Measurements from ENCODE around the gene LINS1. TPM values are rescaled to one million over a fixed set of nuclear protein-coding genes. Genes with fewer than 3 reads are reported as not detected.

LINS1 gene
- total RNA-seq, 2 donors from 2014 or later = 15.5 to 32.3 TPM

DNA sequence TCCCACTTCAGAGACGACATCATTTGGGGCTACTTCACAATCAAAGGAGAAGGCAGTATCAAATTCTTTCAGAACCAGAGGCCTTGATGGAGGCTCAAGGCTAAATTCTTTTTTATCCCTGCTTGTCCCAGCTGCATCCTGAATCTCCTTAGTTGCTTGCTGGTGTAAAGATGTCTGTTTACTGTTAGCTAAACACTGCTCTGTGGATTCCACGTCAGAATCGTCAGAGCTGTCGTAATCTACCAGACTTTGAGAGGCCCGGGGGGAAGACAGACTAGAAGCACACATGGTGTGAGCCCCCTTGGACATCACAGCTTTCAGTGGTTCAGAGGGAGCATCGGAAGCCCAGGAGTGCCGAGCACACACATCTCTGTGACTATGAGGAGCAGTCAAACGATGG is 32.6 kb downstream of the LINS1 start:
- Histone ChIP-seq H3K27ac (no peak overlapping the region), H3K4me1 (replicated peaks) (no peaks in the 10 kb centered on the region), H3K36me3 (no peaks in the 10 kb centered on the region), H3K9me3 (no peaks in the 10 kb centered on the region), H3K27me3 (replicated peaks; ENCODE audit: insufficient read depth) (no peaks in the 10 kb centered on the region), H3K4me3 (no peak overlapping the region)
- intact Hi-C loops (cut with DNase I) = no loop called here
- DNase-seq (ENCODE audit: low spot score) = no peak
- TF ChIP-seq POLR2A (IDR thresholded peaks at IDR 0.05) (no peak), POLR2AphosphoS5 (IDR thresholded peaks at IDR 0.05) (no peak), CTCF (IDR thresholded peaks at IDR 0.05) (no peak)
- 78% methylated on average over 8 of the region's 8 CpGs for WGBS

GRCh38 chr15:100566850-100567628 is 34.9 kb downstream of the LINS1 start:
- 94% methylated on average over 6 of the region's 6 CpGs for WGBS
- TF ChIP-seq POLR2AphosphoS5 (IDR thresholded peaks at IDR 0.05) (no peak), POLR2A (IDR thresholded peaks at IDR 0.05) (no peak), CTCF (IDR thresholded peaks at IDR 0.05) (no peak)
- intact Hi-C loops (cut with DNase I) = no loop called here

GRCh38 chr15:100565591-100565990 is 36.4 kb downstream of the LINS1 start:
- TF ChIP-seq POLR2A (IDR thresholded peaks at IDR 0.05) (no peak), CTCF (IDR thresholded peaks at IDR 0.05) (no peak), POLR2AphosphoS5 (IDR thresholded peaks at IDR 0.05) (peak; percentile 85)
- DNase-seq (ENCODE audit: low spot score) = peak; percentile 62
- Histone ChIP-seq H3K27ac (peak overlapping the region in 1 of 2 donors; percentile 59), H3K36me3 (no peaks in the 10 kb centered on the region), H3K4me1 (replicated peaks) (no peaks in the 10 kb centered on the region), H3K9me3 (no peaks in the 10 kb centered on the region), H3K4me3 (no peak overlapping the region), H3K27me3 (replicated peaks; ENCODE audit: insufficient read depth) (no peaks in the 10 kb centered on the region)
- intact Hi-C loops (cut with DNase I) = no loop called here
- WGBS = 63% methylated on average over 3 of the region's 3 CpGs

More at GRCh38 chr15:100566850-100567628, 34.9 kb downstream of the LINS1 start:
- Histone ChIP-seq H3K36me3 (no peaks in the 10 kb centered on the region), H3K4me3 (no peak overlapping the region), H3K27me3 (replicated peaks; ENCODE audit: insufficient read depth) (no peaks in the 10 kb centered on the region), H3K9me3 (no peaks in the 10 kb centered on the region), H3K27ac (no peak overlapping the region), H3K4me1 (replicated peaks) (no peaks in the 10 kb centered on the region)
- no peak for DNase-seq (ENCODE audit: low spot score)

- no peaks in the 10 kb centered on the region for H3K4me1 ChIP-seq (replicated peaks)
- intact Hi-C loops (cut with DNase I) = no loop called here
- no peak overlapping the region for H3K27ac ChIP-seq
- TF ChIP-seq CTCF (IDR thresholded peaks at IDR 0.05) (no peak), POLR2A (IDR thresholded peaks at IDR 0.05) (no peak), POLR2AphosphoS5 (IDR thresholded peaks at IDR 0.05) (no peak)
- no peaks in the 10 kb centered on the region for H3K27me3 ChIP-seq (replicated peaks; ENCODE audit: insufficient read depth)
- H3K9me3 ChIP-seq = no peaks in the 10 kb centered on the region
- H3K4me3 ChIP-seq = no peak overlapping the region
- no peak for DNase-seq (ENCODE audit: low spot score)
- H3K36me3 ChIP-seq = no peaks in the 10 kb centered on the region
These were observed 41.7 kb downstream of the LINS1 start for GRCh38 chr15:100560323-100560722.

DNA sequence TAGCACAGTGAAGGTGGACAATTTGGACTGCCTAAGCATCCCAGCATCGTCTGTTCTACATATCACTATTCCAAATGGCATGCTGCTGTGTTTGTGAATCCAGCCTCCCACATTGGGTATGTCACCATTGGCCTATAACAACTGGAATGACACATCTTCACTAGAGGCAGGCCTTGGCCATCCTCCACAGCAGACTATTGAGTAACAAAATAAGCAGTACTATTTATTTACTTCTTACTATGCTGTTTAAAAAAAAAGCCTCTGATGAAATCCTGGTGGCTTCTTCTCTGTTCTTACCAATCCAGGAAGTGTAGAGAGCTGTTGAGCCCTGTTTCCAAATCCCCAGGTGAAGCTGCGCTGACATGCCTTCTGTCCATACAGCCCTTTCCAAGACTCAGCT is 42.7 kb downstream of the LINS1 start:
- no peaks in the 10 kb centered on the region for H3K36me3 ChIP-seq
- TF ChIP-seq POLR2AphosphoS5 (IDR thresholded peaks at IDR 0.05) (peak; percentile 47), CTCF (IDR thresholded peaks at IDR 0.05) (no peak), POLR2A (IDR thresholded peaks at IDR 0.05) (no peak)
- DNase-seq (ENCODE audit: low spot score) = peak; percentile 46
- intact Hi-C loops (cut with DNase I) = no loop called here
- no peaks in the 10 kb centered on the region for H3K9me3 ChIP-seq
- no peak overlapping the region for H3K4me3 ChIP-seq
- H3K27ac ChIP-seq = no peak overlapping the region
- no peaks in the 10 kb centered on the region for H3K4me1 ChIP-seq (replicated peaks)
- WGBS = 79% methylated on average over 2 of the region's 2 CpGs
- no peaks in the 10 kb centered on the region for H3K27me3 ChIP-seq (replicated peaks; ENCODE audit: insufficient read depth)
